OCI-LY7 (cell line): ENCODE results near the gene IP6K2.

Source experiments
- CTCF ChIP-seq: fragments of 200-600 bp; sonication (generic); conservative IDR thresholded peaks from 2 replicates; pipeline ENCODE4 v1.5.1; 2014; ENCODE audit warnings: mild to moderate bottlenecking, antibody characterized with exemption, low read length, moderate library complexity, mixed read lengths
- EZH2phosphoT487 ChIP-seq: fragments of 200-600 bp; sonication (generic); IDR thresholded peaks from 2 replicates; pipeline ENCODE4 v1.6.1; 2018; ENCODE audit warnings: low read depth, borderline replicate concordance, mild to moderate bottlenecking, mixed run types, antibody characterized with exemption, low read length, moderate library complexity, mixed read lengths

GRCh38 chr3:48696156-48696555 is 20.9 kb downstream of the IP6K2 start:
- TF ChIP-seq CTCF = no peak
- TF ChIP-seq EZH2phosphoT487 = no peak
